H9 (cell line): ENCODE data around the gene CLCN3. TPM values are rescaled to one million over a fixed set of nuclear protein-coding genes. Genes with fewer than 3 reads are reported as not detected.

ENCODE experiments used
- DNase-seq: peaks from one replicate; pipeline ENCODE4 v3.0.0-alpha.2; 2017
- H2AFZ ChIP-seq: one replicate; pipeline ENCODE4 v1.6.1; 2013; ENCODE audit warnings: mild to moderate bottlenecking, low read length, control low read depth, moderate library complexity
- H2AK5ac ChIP-seq: 2 replicates; pipeline ENCODE4 v1.6.1; 2013; ENCODE audit warnings: low read length, control low read depth, mixed read lengths; ENCODE audit not compliant: insufficient read length
- H2BK120ac ChIP-seq: one replicate; pipeline ENCODE4 v1.6.1; 2013; ENCODE audit warnings: low read depth, mild to moderate bottlenecking, low read length, control low read depth, inconsistent platforms; ENCODE audit not compliant: poor library complexity, severe bottlenecking
- H2BK12ac ChIP-seq: 2 replicates; pipeline ENCODE4 v1.6.1; 2013; ENCODE audit warnings: low read length, control low read depth, mixed read lengths, low read depth; ENCODE audit not compliant: insufficient read length
- H2BK15ac ChIP-seq: 2 replicates; pipeline ENCODE4 v1.6.1; 2013; ENCODE audit warnings: low read depth, low read length, control low read depth
- H2BK20ac ChIP-seq: one replicate; pipeline ENCODE4 v1.6.1; 2013; ENCODE audit warnings: low read depth, mild to moderate bottlenecking, low read length, control low read depth, inconsistent platforms; ENCODE audit not compliant: poor library complexity, severe bottlenecking
- H2BK5ac ChIP-seq: 2 replicates; pipeline ENCODE4 v1.6.1; 2013; ENCODE audit warnings: low read length, control low read depth, mixed read lengths; ENCODE audit not compliant: insufficient read length
- H3K14ac ChIP-seq: 2 replicates; pipeline ENCODE4 v1.6.1; 2013; ENCODE audit warnings: low read length, control low read depth; ENCODE audit not compliant: insufficient read depth
- H3K18ac ChIP-seq: 2 replicates; pipeline ENCODE4 v1.6.1; 2013; ENCODE audit warnings: low read depth, mild to moderate bottlenecking, mixed read lengths, low read length, control low read depth; ENCODE audit not compliant: insufficient read length
- H3K23ac ChIP-seq: 2 replicates; pipeline ENCODE4 v1.6.1; 2013; ENCODE audit warnings: low read length, control low read depth, mixed read lengths, low read depth; ENCODE audit not compliant: insufficient read length
- H3K23me2 ChIP-seq: 2 replicates; pipeline ENCODE4 v1.6.1; 2013; ENCODE audit warnings: low read depth, mild to moderate bottlenecking, mixed read lengths, low read length, control low read depth; ENCODE audit not compliant: insufficient read length, poor library complexity, severe bottlenecking
- H3K27ac ChIP-seq: 2 replicates; pipeline ENCODE4 v1.5.1; 2013; ENCODE audit warnings: low read length, control low read depth, mixed read lengths, low read depth; ENCODE audit not compliant: insufficient read length
- H3K27me3 ChIP-seq: 2 replicates; pipeline ENCODE4 v1.6.1; 2013; ENCODE audit warnings: low read length, control low read depth, inconsistent platforms; ENCODE audit not compliant: insufficient read depth
- H3K4ac ChIP-seq: 2 replicates; pipeline ENCODE4 v1.6.1; 2013; ENCODE audit warnings: low read depth, mild to moderate bottlenecking, control low read depth, inconsistent platforms, low read length, moderate library complexity
- H3K4me1 ChIP-seq: 2 replicates; pipeline ENCODE4 v1.6.1; 2013; ENCODE audit warnings: low read length, control low read depth, inconsistent platforms; ENCODE audit not compliant: insufficient read depth
- H3K4me2 ChIP-seq: 2 replicates; pipeline ENCODE4 v1.6.1; 2013; ENCODE audit warnings: low read length, control low read depth, mixed read lengths; ENCODE audit not compliant: insufficient read length, insufficient read depth
- H3K56ac ChIP-seq: 2 replicates; pipeline ENCODE4 v1.6.1; 2013; ENCODE audit warnings: low read depth, mild to moderate bottlenecking, mixed read lengths, low read length, control low read depth; ENCODE audit not compliant: insufficient read length
- H3K79me1 ChIP-seq: 2 replicates; pipeline ENCODE4 v1.6.1; 2013; ENCODE audit warnings: low read depth, mild to moderate bottlenecking, moderate library complexity, low read length, control low read depth, inconsistent platforms; ENCODE audit not compliant: insufficient read depth, poor library complexity, severe bottlenecking
- H3K79me2 ChIP-seq: 2 replicates; pipeline ENCODE4 v1.6.1; 2013; ENCODE audit warnings: low read length, control low read depth, inconsistent platforms; ENCODE audit not compliant: insufficient read depth
- H3K9ac ChIP-seq: 2 replicates; pipeline ENCODE4 v1.6.1; 2013; ENCODE audit warnings: low read length, control low read depth, mixed read lengths; ENCODE audit not compliant: insufficient read length; ENCODE audit errors: extremely low read depth
- H3K9me3 ChIP-seq: one replicate; pipeline ENCODE4 v1.6.1; 2013; ENCODE audit warnings: low read depth, low read length, inconsistent platforms; ENCODE audit not compliant: control insufficient read depth
- H3T11ph ChIP-seq: one replicate; pipeline ENCODE4 v1.6.1; 2013; ENCODE audit warnings: mild to moderate bottlenecking, low read length, control low read depth, inconsistent platforms
- H4K20me1 ChIP-seq: one replicate; pipeline ENCODE4 v1.6.1; 2013; ENCODE audit not compliant: control insufficient read depth, insufficient read length, insufficient read depth
- H4K5ac ChIP-seq: 2 replicates; pipeline ENCODE4 v1.6.1; 2013; ENCODE audit warnings: low read depth, mild to moderate bottlenecking, mixed read lengths, low read length, control low read depth; ENCODE audit not compliant: insufficient read length
- H4K8ac ChIP-seq: replicated peaks from 2 replicates; pipeline ENCODE4 v1.6.1; 2013; ENCODE audit warnings: low read length, control low read depth, mixed read lengths, low read depth; ENCODE audit not compliant: insufficient read length
- H4K91ac ChIP-seq: 2 replicates; pipeline ENCODE4 v1.6.1; 2013; ENCODE audit warnings: low read depth, mild to moderate bottlenecking, moderate library complexity, mixed read lengths, low read length, control low read depth; ENCODE audit not compliant: insufficient read length
- H3K27ac Mint-ChIP-seq, 3 experiments: 2 replicates in 2 of 3; 3 replicates in 1 of 3; pipeline ENCODE4 v1.8.0; 2020 to 2021; ENCODE audit warnings: mixed read lengths in 3 of 3, mild to moderate bottlenecking in 1 of 3, moderate library complexity in 1 of 3
- H3K27me3 Mint-ChIP-seq: 2 replicates; pipeline ENCODE4 v1.8.0; 2021; ENCODE audit warnings: low read depth, mild to moderate bottlenecking, moderate library complexity, mixed read lengths
- H3K36me3 Mint-ChIP-seq, 3 experiments: 2 replicates in 2 of 3; 3 replicates in 1 of 3; pipeline ENCODE4 v1.8.0; 2020 to 2021; ENCODE audit warnings: low read depth in 3 of 3, mixed read lengths in 3 of 3; ENCODE audit not compliant: insufficient read depth in 1 of 3
- H3K4me1 Mint-ChIP-seq, 2 experiments: 2 replicates each; pipeline ENCODE4 v1.8.0; 2020; ENCODE audit warnings: mixed read lengths in 2 of 2
- H3K4me3 Mint-ChIP-seq, 2 experiments: 2 replicates in 1 of 2; 3 replicates in 1 of 2; pipeline ENCODE4 v1.8.0; 2020 to 2021; ENCODE audit warnings: mild to moderate bottlenecking in 2 of 2, mixed read lengths in 2 of 2, moderate library complexity in 1 of 2
- H3K9me3 Mint-ChIP-seq, 2 experiments: 2 replicates in 1 of 2; 3 replicates in 1 of 2; pipeline ENCODE4 v1.8.0; 2020; ENCODE audit warnings: mild to moderate bottlenecking in 2 of 2, mixed read lengths in 2 of 2, moderate library complexity in 1 of 2
- CTCF ChIP-seq: fragments of 200-600 bp; sonication (generic); conservative IDR thresholded peaks from 3 replicates; pipeline ENCODE4 v1.8.0; 2021; ENCODE audit warnings: antibody characterized with exemption, mild to moderate bottlenecking
- WGBS: extraction: QIAGEN DNeasy Blood & Tissue Kit; methylation state at CpG from one replicate; pipeline ENCODE4 v1.1.7; 2013; ENCODE audit warnings: missing lambda C conversion rate, low lambda C conversion rate, mixed read lengths; ENCODE audit not compliant: insufficient read length; ENCODE audit errors: extremely low coverage; 5-methylcytosine and 5-hydroxymethylcytosine counted together
- total RNA-seq: library from RNA; stranded (reverse); gene quantifications from 2 replicates; pipeline ENCODE4 v1.2.1, GENCODE V29; 2021

CLCN3 gene
- total RNA-seq, 1 experiment from 2014 or later, result 25.7 TPM

DNA sequence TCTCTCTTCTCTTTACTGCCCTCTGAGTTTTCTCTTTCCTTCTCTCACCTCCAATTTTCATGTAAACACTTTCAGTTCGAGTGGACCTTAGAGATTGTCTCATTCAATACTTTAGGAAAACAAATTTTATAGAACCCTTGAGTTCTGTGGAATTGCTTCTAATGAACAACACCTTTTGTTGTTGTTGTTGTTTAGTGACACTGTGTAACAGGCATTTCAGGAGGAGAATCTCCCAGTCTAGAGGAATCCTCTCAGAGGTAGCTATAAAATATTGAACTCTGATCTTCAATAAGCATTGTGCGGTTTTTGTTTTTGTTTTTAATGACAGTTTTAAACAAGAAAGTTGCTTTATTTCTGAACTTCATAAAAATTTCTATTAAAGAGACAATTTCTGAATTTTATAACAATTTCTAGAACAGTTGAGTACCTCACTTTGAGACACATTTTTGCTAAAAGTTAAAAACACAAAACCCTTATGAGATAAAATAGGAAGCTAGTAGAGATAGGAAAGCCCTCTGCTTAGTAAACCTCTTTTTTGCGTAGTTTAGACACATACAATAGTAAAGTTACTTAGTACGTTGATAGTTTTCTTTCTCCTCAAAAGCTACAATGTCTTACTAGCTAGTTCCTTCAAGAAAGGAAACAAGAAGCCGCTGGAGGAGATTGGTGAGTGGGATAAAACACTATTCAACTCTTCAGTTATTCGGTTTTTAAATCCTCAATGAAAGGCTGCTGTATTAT lies 38.8 kb downstream of the CLCN3 start:
- no peaks in the 10 kb centered on the region for H3K27me3 ChIP-seq
- no peak overlapping the region for H3K56ac ChIP-seq
- H3K4me1 Mint-ChIP-seq, result peaks cover 21 to 30% of the 10 kb centered on the region in 2 experiments
- no peak overlapping the region for H3K9ac ChIP-seq
- H3K9me3 ChIP-seq, result no peaks in the 10 kb centered on the region
- H2BK15ac ChIP-seq, result no peak overlapping the region
- no peaks in the 10 kb centered on the region for H3K9me3 Mint-ChIP-seq
- H3T11ph ChIP-seq, result no peak overlapping the region
- H4K20me1 ChIP-seq, result no peaks in the 10 kb centered on the region
- H3K4me3 Mint-ChIP-seq, result no peak overlapping the region
- no peaks in the 10 kb centered on the region for H3K4me1 ChIP-seq
- peaks cover 2% of the 10 kb centered on the region for H3K23me2 ChIP-seq
- H4K5ac ChIP-seq, result no peak overlapping the region
- H3K4ac ChIP-seq, result no peak overlapping the region
- H4K8ac ChIP-seq, result no peak overlapping the region
- peaks cover 0 to 5% (median 4%) of the 10 kb centered on the region in 3 experiments; a peak in 1 of 7 replicates for H3K36me3 Mint-ChIP-seq
- peak overlapping the region in 1 of 3 experiments; percentile 59; a peak in 3 of 7 replicates for H3K27ac Mint-ChIP-seq
- H3K18ac ChIP-seq, result no peak overlapping the region
- no peak for TF ChIP-seq CTCF
- no peak for DNase-seq
- H4K91ac ChIP-seq, result no peak overlapping the region
- H3K23ac ChIP-seq, result no peak overlapping the region
- peaks cover 2% of the 10 kb centered on the region for H3K79me1 ChIP-seq
- no CpG with 5 or more reads among the region's 6 CpGs for WGBS
- no peak overlapping the region for H2BK5ac ChIP-seq
- H3K14ac ChIP-seq, result no peak overlapping the region
- H2BK20ac ChIP-seq, result no peak overlapping the region
- no peak overlapping the region for H2AFZ ChIP-seq
- no peak overlapping the region for H3K4me2 ChIP-seq
- no peaks in the 10 kb centered on the region for H3K27me3 Mint-ChIP-seq
- H2AK5ac ChIP-seq, result no peak overlapping the region
- no peaks in the 10 kb centered on the region for H3K79me2 ChIP-seq
- no peak overlapping the region for H3K27ac ChIP-seq
- H2BK120ac ChIP-seq, result peak overlapping the region; percentile 80
- no peak overlapping the region for H2BK12ac ChIP-seq
